SK-N-SH treated with all-trans-retinoic acid at 6 μM for 48 hours (cell line): ENCODE measurements around the gene CLTA.

ENCODE experiments used
- ATAC-seq: fragments of 200-7000 bp; cut with Tn5 transposase; 3 replicates; pipeline ENCODE4 v1.9.1; 2020; ENCODE audit warnings: mild to moderate bottlenecking, moderate library complexity
- ARNTL ChIP-seq: fragments of 450-650 bp; formaldehyde crosslinking; IDR thresholded peaks from 2 replicates; pipeline ENCODE4 v1.5.0; 2020; ENCODE audit warnings: low read depth, mild to moderate bottlenecking, moderate library complexity, borderline replicate concordance
- BACH2 ChIP-seq: fragments of 250-450 bp; sonication (Bioruptor Pico); IDR thresholded peaks from 2 replicates; pipeline ENCODE4 v1.9.0; 2021; ENCODE audit warnings: mild to moderate bottlenecking, borderline replicate concordance
- CREB5 ChIP-seq: fragments of 250-450 bp; sonication (Bioruptor Pico); IDR thresholded peaks from 2 replicates; pipeline ENCODE4 v1.5.1; 2020; ENCODE audit warnings: low read depth, mild to moderate bottlenecking, moderate library complexity
- CSDC2 ChIP-seq: fragments of 250-450 bp; sonication (Bioruptor Pico); IDR thresholded peaks from 2 replicates; pipeline ENCODE4 v1.5.0; 2020; ENCODE audit warnings: mild to moderate bottlenecking, moderate library complexity
- CSRNP3 ChIP-seq: fragments of 250-450 bp; sonication (Bioruptor Pico); IDR thresholded peaks from 2 replicates; pipeline ENCODE4 v1.5.1; 2021; ENCODE audit warnings: mild to moderate bottlenecking, moderate library complexity
- ESRRG ChIP-seq: fragments of 250-450 bp; sonication (Bioruptor Pico); IDR thresholded peaks from 2 replicates; pipeline ENCODE4 v1.6.1; 2021; ENCODE audit warnings: mild to moderate bottlenecking
- GLIS3 ChIP-seq: fragments of 250-450 bp; sonication (Bioruptor Pico); IDR thresholded peaks from 2 replicates; pipeline ENCODE4 v1.5.0; 2020; ENCODE audit warnings: mild to moderate bottlenecking, moderate library complexity
- ISL1 ChIP-seq: fragments of 250-450 bp; sonication (Bioruptor Pico); IDR thresholded peaks from 2 replicates; pipeline ENCODE4 v2.1.2; 2022; ENCODE audit warnings: mild to moderate bottlenecking, moderate library complexity
- OSR1 ChIP-seq: fragments of 250-450 bp; sonication (Bioruptor Pico); IDR thresholded peaks from 2 replicates; pipeline ENCODE4 v1.8.0; 2022; ENCODE audit warnings: moderate library complexity, mild to moderate bottlenecking, inconsistent platforms
- PATZ1 ChIP-seq: fragments of 250-450 bp; sonication (Bioruptor Pico); IDR thresholded peaks from 2 replicates; pipeline ENCODE4 v1.8.0; 2020; ENCODE audit warnings: mild to moderate bottlenecking, moderate library complexity, borderline replicate concordance
- PPARA ChIP-seq: fragments of 250-450 bp; sonication (Bioruptor Pico); IDR thresholded peaks from 2 replicates; pipeline ENCODE4 v1.5.0; 2020; ENCODE audit warnings: mild to moderate bottlenecking, borderline replicate concordance
- RARB ChIP-seq: fragments of 250-450 bp; sonication (Bioruptor Pico); IDR thresholded peaks from 2 replicates; pipeline ENCODE4 v1.8.0; 2021; ENCODE audit warnings: mild to moderate bottlenecking, moderate library complexity
- TOX ChIP-seq: fragments of 250-450 bp; sonication (Bioruptor Pico); IDR thresholded peaks from 2 replicates; pipeline ENCODE4 v1.8.0; 2021; ENCODE audit warnings: mild to moderate bottlenecking, moderate library complexity, borderline replicate concordance
- TSHZ2 ChIP-seq: fragments of 250-450 bp; sonication (Bioruptor Pico); IDR thresholded peaks from 2 replicates; pipeline ENCODE4 v1.5.0; 2020; ENCODE audit warnings: mild to moderate bottlenecking, moderate library complexity
- ZC3H10 ChIP-seq: fragments of 250-450 bp; sonication (Bioruptor Pico); IDR thresholded peaks from 2 replicates; pipeline ENCODE4 v1.5.1; 2021; ENCODE audit warnings: mild to moderate bottlenecking, moderate library complexity
- ZFP3 ChIP-seq: fragments of 250-450 bp; sonication (Bioruptor Pico); IDR thresholded peaks from 2 replicates; pipeline ENCODE4 v1.5.0; 2020; ENCODE audit warnings: mild to moderate bottlenecking, moderate library complexity
- ZFP30 ChIP-seq: fragments of 450-650 bp; formaldehyde crosslinking; IDR thresholded peaks from 2 replicates; pipeline ENCODE4 v1.5.0; 2022; ENCODE audit warnings: mild to moderate bottlenecking, moderate library complexity
- ZNF565 ChIP-seq: fragments of 450-650 bp; formaldehyde crosslinking; conservative IDR thresholded peaks from 2 replicates; pipeline ENCODE4 v1.5.0; 2020; ENCODE audit warnings: low read depth, mild to moderate bottlenecking, moderate library complexity
- ZNF70 ChIP-seq: fragments of 450-650 bp; formaldehyde crosslinking; IDR thresholded peaks from 2 replicates; pipeline ENCODE4 v1.5.0; 2020; ENCODE audit warnings: mild to moderate bottlenecking, moderate library complexity
- ZNF8 ChIP-seq: fragments of 450-650 bp; formaldehyde crosslinking; IDR thresholded peaks from 2 replicates; pipeline ENCODE4 v1.5.0; 2020; ENCODE audit warnings: mild to moderate bottlenecking, moderate library complexity

CLTA gene

GRCh38 chr9:36165826-36166167, 24.9 kb upstream of the CLTA start:
- TF ChIP-seq CSRNP3 (CRISPR knock-in tag) (no peak), ZNF565 (no peak), ESRRG (CRISPR knock-in tag) (no peak), RARB (CRISPR knock-in tag) (no peak), ZFP30 (CRISPR knock-in tag) (no peak), BACH2 (no peak), GLIS3 (no peak), PPARA (CRISPR knock-in tag) (no peak), OSR1 (CRISPR knock-in tag) (no peak), CREB5 (CRISPR knock-in tag) (no peak), ZNF70 (CRISPR knock-in tag) (no peak), ZC3H10 (CRISPR knock-in tag) (no peak), TSHZ2 (CRISPR knock-in tag) (no peak), TOX (no peak)
- peak; percentile 23 for ATAC-seq

GRCh38 chr9:36166168-36166927, 24.4 kb upstream of the CLTA start:
- ATAC-seq: peak; percentile 95
- TF ChIP-seq RARB (CRISPR knock-in tag) (no peak), PATZ1 (peak; percentile 51; the same call in 1 of the 2 replicates)

- TF ChIP-seq PPARA (CRISPR knock-in tag) (no peak), ZNF8 (CRISPR knock-in tag) (no peak), BACH2 (no peak), ARNTL (CRISPR knock-in tag) (no peak), TSHZ2 (CRISPR knock-in tag) (no peak), RARB (CRISPR knock-in tag) (no peak), ZFP3 (CRISPR knock-in tag) (no peak), ZFP30 (CRISPR knock-in tag) (no peak), ZC3H10 (CRISPR knock-in tag) (no peak), ISL1 (CRISPR knock-in tag) (no peak), ESRRG (CRISPR knock-in tag) (no peak), CSDC2 (no peak), CSRNP3 (CRISPR knock-in tag) (no peak), TOX (no peak), PATZ1 (no peak), CREB5 (CRISPR knock-in tag) (no peak)
Observed at GRCh38 chr9:36169166-36169565, 21.6 kb upstream of the CLTA start, which contains the start of gene CCIN. Gene CCIN (plus strand): TSS chr9:36169388. CDS start chr9:36169503, 115 bp downstream.

More at GRCh38 chr9:36169166-36169565, 21.6 kb upstream of the CLTA start, which contains the start of gene CCIN:
- ATAC-seq: no peak
